Mononuclear cell (primary cell): ENCODE measurements around the gene SNX9. TPM values are rescaled to one million over a fixed set of nuclear protein-coding genes. Genes with fewer than 3 reads are reported as not detected.
"Not testable (repeated sequence)": the region's sequence is repeated elsewhere in the genome, so short reads cannot be mapped to it uniquely, and the experiment has no call there.

Experiments
- H3K27me3 ChIP-seq: 2 replicates; pipeline ENCODE4 v1.6.0; 2011; ENCODE audit warnings: low read length, control low read depth; ENCODE audit not compliant: insufficient read depth
- H3K4me1 ChIP-seq: 2 replicates; pipeline ENCODE4 v1.5.1; 2011; ENCODE audit warnings: mild to moderate bottlenecking, low read length, control low read depth; ENCODE audit not compliant: insufficient read depth
- H3K4me3 ChIP-seq: 2 replicates; pipeline ENCODE4 v1.5.1; 2011; ENCODE audit warnings: mild to moderate bottlenecking, low read length, moderate library complexity
- H3K9me3 ChIP-seq: 2 replicates; pipeline ENCODE4 v1.5.1; 2011; ENCODE audit warnings: low read depth, mild to moderate bottlenecking, control low read depth, low read length
- total RNA-seq: library from RNA; depleted of rRNA; stranded (reverse); fragments of >200 nt; gene quantifications from one replicate; pipeline ENCODE4 v1.2.3, GENCODE V29; 2012

The SNX9 gene
- total RNA-seq, 1 donor: 42.3 TPM

DNA sequence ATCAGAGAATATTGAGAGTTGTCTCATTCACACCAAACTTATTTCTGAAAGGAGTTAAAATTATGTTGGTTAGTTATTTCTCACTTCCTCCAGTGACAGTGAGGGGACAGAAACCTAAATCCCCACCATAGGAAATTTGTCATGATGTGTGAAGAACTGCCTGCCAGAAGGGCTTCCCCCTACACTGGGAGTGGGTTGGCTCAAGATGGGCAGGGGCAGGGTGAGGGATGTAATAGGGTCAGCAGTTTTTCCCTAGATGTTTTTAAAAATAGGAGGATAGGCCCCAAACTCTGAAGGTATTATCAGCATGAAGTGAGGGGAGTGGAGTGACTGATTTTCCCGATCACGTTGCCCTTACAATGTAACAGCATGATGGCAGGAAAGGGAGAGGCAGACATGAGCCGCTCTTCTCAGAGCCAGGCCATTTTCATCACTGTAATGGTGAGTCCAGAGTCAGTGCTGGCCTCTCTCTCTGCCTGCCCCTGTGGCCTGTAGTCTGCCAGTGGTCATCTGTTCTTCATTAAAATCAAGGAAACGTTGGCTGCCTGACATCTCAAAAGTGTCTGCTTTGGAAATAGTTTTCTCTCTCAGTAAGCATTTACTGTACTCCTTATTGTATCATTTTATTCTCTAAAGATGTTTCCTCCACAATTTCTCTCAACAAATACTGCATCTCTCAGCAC, 98.8 kb downstream of the SNX9 start:
- Histone ChIP-seq H3K9me3 (no peaks in the 10 kb centered on the region), H3K27me3 (no peaks in the 10 kb centered on the region), H3K4me1 (no peaks in the 10 kb centered on the region), H3K4me3 (no peak overlapping the region)

DNA sequence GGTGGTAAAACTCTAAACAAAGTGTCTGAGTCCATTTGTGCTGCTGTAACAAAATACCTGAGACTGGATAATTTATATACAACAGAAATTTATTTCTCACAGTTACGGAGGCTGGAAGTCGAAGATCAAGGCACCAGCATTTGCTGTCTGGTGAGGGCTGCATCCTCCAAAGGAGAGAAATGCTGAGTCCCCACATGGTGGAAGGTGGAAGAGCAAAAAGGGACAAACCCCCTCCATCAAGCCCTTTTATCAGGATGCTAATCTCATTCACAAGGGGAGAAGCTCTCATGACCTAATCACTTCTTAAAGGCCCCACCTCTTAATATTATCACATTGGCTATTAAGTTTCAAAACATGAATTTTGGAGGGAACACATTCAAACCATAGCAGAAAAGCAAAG, 102.7 kb downstream of the SNX9 start:
- no peaks in the 10 kb centered on the region for H3K27me3 ChIP-seq
- no peaks in the 10 kb centered on the region for H3K9me3 ChIP-seq
- no peaks in the 10 kb centered on the region for H3K4me1 ChIP-seq
- no peak overlapping the region for H3K4me3 ChIP-seq

DNA sequence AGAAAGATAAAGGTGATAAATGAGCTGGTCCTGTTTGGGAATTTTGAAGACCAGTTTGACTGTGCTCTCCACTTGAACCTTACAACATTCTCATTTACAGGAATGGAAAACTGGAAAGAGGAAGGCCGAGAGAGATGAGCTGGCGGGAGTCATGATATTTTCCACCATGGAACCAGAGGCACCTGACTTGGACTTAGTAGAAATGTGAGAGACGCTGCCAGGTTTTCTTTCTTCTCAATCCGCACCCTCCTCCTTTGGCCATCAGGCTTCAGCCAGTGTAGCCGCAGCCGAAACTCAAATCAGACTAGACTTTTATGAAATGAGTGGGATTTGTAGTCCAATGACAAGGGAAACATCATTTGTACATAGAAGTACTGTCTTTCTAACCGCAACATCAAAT, 104.0 kb downstream of the SNX9 start:
- Histone ChIP-seq H3K27me3 (no peaks in the 10 kb centered on the region), H3K4me3 (no peak overlapping the region), H3K9me3 (no peaks in the 10 kb centered on the region), H3K4me1 (no peaks in the 10 kb centered on the region)

DNA sequence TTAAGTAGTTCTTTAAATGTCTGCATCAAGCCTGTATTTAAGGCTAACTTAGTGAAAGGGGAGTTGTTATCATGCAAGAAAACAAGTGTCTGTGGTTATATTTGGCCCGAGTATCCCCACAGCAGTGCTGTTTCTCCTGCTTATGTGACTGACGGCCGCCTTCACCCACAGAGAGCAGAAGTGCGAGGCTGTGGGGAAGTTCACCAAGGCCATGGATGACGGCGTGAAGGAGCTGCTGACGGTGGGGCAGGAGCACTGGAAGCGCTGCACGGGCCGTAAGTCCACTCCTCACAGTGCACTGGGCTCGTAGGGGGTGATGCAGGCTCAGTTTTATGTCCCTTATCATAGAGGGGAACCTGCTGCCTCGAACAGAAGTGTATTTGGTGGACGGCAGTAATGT, 105.4 kb downstream of the SNX9 start:
- Histone ChIP-seq H3K4me1 (no peaks in the 10 kb centered on the region), H3K9me3 (no peaks in the 10 kb centered on the region), H3K27me3 (no peaks in the 10 kb centered on the region), H3K4me3 (no peak overlapping the region)

DNA sequence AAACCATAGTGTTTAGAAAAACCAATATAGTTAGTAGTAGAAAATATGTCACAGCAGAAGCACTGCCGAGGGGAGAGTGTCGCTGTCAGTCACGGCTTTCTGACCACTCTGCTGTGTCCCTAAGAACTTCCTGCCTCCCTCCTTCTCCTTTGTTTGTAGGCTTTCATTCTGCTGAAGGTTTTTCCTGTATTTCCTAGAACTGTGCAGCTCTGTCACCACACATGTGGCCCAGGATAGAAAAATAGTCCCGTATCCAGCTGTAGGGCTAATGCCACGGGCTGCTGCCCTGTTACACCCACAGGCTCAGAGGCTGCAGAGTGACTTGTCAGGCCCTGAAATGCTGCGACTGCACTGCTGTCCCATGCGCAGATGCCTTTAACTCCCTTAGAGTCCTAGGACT, 106.0 kb downstream of the SNX9 start:
- Histone ChIP-seq H3K9me3 (no peaks in the 10 kb centered on the region), H3K4me3 (no peak overlapping the region), H3K27me3 (no peaks in the 10 kb centered on the region), H3K4me1 (no peaks in the 10 kb centered on the region)

DNA sequence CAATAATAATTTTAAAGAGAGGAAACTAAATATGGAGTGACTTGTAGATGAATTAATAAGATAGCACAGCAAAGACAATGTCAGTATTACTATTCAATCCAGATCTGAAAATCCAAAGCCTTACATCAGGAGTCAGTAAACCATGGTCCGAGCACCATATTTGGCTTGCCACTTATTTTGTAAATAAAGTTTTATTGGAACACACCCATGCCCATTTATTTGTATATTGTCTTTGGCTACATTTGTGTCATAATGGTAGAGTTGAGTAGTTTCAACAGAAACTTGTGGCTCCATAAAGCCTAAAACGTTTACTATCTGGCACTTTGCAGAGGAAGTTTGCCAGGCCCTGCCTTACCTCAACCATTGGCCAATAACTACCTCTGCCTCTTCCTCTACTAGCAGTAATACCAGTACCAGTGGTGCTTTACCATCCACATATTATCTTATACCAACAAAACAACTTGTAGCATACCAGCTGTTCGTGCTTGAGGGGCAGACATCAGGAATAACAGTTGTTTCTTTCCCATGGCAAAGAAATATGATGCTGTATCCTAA, 106.8 kb downstream of the SNX9 start:
- Histone ChIP-seq H3K4me1 (no peaks in the 10 kb centered on the region), H3K9me3 (no peaks in the 10 kb centered on the region), H3K4me3 (no peak overlapping the region), H3K27me3 (no peaks in the 10 kb centered on the region)

DNA sequence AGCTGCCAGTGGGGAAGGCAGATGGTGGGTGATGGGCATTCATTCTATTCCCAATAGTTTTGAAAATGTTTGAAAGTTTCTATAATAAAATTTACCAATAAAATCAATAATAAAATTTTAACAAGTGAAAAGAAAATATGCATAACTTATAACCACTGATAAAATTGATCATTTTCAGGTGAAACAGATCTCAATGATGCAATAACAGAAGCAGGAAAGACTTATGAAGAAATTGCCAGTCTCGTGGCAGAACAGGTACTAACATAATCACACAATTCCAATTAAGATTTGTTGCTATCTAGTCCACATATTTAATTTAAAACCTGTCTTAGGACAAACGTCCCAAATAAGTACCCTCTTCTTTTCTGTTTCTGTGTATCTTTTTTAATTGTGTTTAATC, 112.7 kb downstream of the SNX9 start:
- Histone ChIP-seq H3K27me3 (no peaks in the 10 kb centered on the region), H3K4me1 (no peaks in the 10 kb centered on the region), H3K9me3 (no peaks in the 10 kb centered on the region), H3K4me3 (no peak overlapping the region)

DNA sequence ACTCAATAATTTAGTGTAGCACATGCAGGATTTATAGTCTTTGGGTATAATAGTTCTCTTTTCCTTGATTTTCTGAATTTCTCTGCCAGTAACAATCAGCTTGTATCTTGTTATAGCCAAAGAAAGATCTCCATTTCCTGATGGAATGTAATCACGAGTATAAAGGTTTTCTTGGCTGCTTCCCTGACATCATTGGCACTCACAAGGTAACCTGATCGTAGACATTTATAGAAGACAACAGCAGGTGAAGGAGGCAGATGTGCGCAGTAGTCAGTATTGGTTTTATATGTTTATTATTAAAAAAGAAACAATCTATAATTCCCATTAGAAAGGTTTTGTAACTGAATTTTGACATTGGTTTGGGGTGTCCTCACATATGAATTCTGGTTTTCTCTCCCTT, 114.3 kb downstream of the SNX9 start:
- H3K27me3 ChIP-seq: no peaks in the 10 kb centered on the region
- no peak overlapping the region for H3K4me3 ChIP-seq
- no peaks in the 10 kb centered on the region for H3K4me1 ChIP-seq
- H3K9me3 ChIP-seq: no peaks in the 10 kb centered on the region

DNA sequence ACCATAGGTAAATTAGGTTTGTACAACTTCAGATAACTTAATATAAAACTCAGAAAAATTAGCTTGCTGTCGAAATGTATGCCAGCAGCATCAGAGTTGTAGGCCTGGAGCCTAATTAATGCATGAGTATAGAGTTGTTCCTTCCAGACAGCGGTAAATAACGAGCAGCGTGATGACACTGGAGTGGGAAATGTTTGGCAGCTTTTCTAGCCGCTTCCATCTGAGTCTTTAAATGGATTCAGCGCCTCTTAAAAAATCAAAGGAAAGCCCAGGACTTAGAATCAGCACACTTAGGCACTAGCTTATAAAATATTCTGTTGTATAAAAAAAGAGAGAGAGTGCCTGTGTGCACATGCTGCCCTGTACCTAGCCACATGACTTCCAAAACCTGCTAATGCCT, 114.9 kb downstream of the SNX9 start:
- H3K9me3 ChIP-seq: no peaks in the 10 kb centered on the region
- no peaks in the 10 kb centered on the region for H3K4me1 ChIP-seq
- no peak overlapping the region for H3K4me3 ChIP-seq
- H3K27me3 ChIP-seq: no peaks in the 10 kb centered on the region

DNA sequence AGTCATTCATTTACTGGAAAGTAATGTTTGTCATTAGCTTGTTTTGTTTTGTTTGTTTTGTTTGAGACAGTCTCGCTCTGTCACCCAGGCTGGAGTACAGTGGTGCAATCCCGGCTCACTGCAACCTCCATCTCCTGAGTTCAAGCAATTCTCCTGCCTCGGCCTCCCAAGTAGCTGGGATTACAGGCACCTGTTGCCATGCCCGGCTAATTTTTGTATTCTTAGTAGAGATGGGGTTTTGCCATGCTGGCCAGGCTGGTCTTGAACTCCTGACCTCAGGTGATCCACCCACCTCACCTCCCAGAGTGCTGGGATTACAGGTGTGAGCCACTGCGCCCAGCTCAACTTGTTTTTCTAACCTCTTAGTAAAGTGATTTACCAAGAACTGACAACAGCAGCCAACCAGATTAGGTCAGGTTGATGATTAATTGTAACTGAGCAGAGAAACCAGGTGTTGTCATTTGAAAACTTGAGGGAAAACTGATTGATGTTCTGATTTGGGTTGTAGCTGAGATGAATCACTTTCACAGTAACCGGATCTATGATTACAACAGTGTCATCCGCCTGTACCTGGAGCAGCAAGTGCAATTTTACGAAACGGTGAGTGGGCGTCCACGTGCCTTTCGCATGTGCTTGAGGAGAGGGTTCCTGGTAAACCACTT, 117.5 kb downstream of the SNX9 start:
- not testable (repeated sequence) for H3K4me3 ChIP-seq, H3K4me1 ChIP-seq, H3K27me3 ChIP-seq, H3K9me3 ChIP-seq

DNA sequence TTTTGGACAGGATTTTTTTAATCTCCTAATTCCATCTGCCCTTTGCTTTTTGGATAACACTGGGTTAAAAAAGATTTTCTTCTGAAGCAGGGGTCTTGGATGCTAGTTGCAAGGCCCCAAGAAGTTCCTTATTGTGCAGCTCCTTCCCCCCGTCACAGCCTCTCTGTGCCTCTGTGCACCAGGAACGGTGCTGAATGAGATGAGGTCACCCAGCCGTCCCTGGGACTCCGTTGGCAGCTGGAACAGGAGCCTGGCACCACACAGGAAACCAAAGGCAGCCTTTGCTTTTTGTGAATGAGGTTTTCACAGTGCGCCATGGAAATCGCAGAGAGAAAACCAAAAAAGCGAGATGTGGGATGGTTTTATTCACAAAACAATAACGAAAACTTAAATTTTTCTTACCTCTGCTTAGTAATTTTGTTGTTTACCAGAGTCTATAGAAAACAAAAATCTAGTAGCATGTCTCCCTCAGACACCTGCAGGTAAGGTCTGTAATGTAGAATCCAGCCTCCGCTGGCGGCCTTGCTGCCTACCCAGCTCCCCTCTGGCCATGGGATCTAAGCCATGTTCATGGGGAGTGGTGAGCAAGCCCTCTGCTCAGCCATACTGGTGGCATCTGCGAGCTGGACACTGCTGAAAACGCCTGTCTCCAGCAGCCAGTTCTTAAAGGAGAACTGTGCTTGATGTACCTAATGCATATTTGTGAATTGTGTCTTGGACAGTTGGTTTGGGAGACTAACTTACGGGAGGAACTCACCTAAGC, 118.2 kb downstream of the SNX9 start:
- Histone ChIP-seq H3K27me3 (no peaks in the 10 kb centered on the region), H3K9me3 (no peaks in the 10 kb centered on the region), H3K4me3 (no peak overlapping the region), H3K4me1 (no peaks in the 10 kb centered on the region)

DNA sequence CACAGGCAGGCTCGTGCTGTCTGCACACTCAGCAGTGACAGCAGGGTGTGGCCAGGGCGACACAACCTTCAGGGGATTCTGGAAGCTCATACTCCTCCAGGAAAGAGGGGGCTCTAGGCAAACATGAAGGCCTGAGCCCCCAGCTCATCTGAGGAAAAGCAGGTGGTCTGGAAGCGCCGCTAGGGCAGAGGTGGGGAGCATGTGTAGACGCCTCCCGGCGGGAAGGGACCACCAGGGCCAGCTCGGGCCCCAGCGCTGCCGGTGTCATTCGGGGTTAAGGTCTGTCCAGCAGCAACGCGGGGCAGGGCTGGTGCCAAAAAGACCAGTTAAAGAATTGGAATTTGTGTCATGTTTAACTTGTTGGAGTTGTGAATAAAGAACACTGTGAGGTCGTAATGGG, 119.3 kb downstream of the SNX9 start:
- no peaks in the 10 kb centered on the region for H3K9me3 ChIP-seq
- H3K27me3 ChIP-seq: no peaks in the 10 kb centered on the region
- H3K4me3 ChIP-seq: no peak overlapping the region
- no peaks in the 10 kb centered on the region for H3K4me1 ChIP-seq

DNA sequence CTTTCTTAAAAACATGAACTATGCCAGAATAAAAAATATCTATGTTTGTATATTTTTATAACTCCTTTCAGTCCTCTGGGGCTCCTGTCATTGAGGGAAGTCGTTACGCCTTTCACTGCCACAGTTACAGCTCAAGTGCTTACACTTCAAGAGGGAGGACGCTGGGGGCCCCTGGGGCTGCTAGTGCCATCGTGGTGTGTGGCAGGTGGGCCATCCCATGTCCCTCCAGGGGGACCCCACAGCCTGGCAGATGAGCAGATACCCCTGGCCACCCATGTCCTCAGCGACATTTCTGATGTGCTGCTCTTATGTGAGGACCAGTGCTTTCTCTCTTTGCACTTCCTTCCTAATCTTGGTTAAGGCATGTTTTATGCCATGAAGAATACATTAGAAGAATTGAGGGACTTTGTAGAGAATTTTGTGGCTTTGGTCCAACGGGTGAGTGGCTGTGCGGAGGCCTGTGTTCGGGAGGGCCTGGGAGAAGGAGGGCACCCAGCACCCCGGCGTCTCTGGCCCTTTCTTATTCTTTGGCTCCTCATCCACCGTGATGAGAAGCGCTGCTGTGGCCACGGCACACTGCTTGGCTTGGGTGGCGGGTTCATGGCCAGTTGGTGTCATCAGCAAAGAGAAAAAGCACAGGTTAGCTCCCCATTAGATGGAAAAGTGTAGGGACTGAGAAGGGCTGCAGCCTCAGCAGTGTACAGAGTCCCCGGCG, 120.4 kb downstream of the SNX9 start:
- no peaks in the 10 kb centered on the region for H3K27me3 ChIP-seq
- no peaks in the 10 kb centered on the region for H3K9me3 ChIP-seq
- H3K4me3 ChIP-seq: no peak overlapping the region
- H3K4me1 ChIP-seq: no peaks in the 10 kb centered on the region

DNA sequence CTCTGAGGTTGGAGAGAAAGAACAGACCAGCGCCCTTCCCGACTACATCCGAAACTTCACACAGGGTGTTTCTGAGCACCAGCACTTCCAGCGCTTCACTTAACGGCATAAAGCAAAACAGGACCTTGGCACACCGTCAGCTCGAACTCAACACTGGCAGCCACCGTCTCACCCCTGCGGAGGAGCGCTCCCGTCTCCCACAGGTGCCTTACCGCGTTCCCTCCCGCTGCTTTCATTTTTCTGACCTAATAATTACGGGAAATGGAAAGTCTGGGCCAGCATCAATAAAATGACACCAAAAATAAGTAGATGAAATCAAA, 120.9 kb downstream of the SNX9 start:
- H3K9me3 ChIP-seq: no peaks in the 10 kb centered on the region
- no peaks in the 10 kb centered on the region for H3K4me1 ChIP-seq
- no peaks in the 10 kb centered on the region for H3K27me3 ChIP-seq
- H3K4me3 ChIP-seq: no peak overlapping the region
